K562 (cell line): ENCODE measurements around the gene NUP205. TPM values are rescaled to one million over a fixed set of nuclear protein-coding genes. Genes with fewer than 3 reads are reported as not detected.

Experiments used
- ATAC-seq: fragments of 200-7000 bp; cut with Tn5 transposase; 3 replicates; pipeline ENCODE4 v1.9.1; 2020; ENCODE audit warnings: moderate library complexity
- BruUV-seq: library from RNA; stranded (reverse); fragments of 400-500 nt; replicated peaks from 2 replicates; lab custom pipeline; 2021; lab: Mats Ljungman, UMichigan
- CTCF ChIA-PET: fragments of 300-600 bp; formaldehyde crosslinking; extraction: SDS; loops from one replicate; lab custom pipeline; 2021; ENCODE audit warnings: low intra/inter-chr PET ratio; lab: Yijun Ruan, JAX
- POLR2A ChIA-PET: fragments of 300-600, 350-650 bp; sonication (Branson Sonifier 250); formaldehyde crosslinking; extraction: SDS; loops from one replicate; lab custom pipeline; 2021; ENCODE audit warnings: antibody characterized with exemption, inconsistent platforms; lab: Yijun Ruan, JAX
- DNase-seq, 4 experiments: peaks; one replicate each; pipeline versions ENCODE4 v3.0.0 to v3.0.0-alpha.2; 2011 to 2018; ENCODE audit warnings: low spot score in 3 of 4, mixed read lengths in 3 of 4; ENCODE audit errors: extremely low read depth in 1 of 4
- FAIRE-seq: peaks from 2 replicates; lab custom pipeline; 2011; peaks lifted over from hg19 to GRCh38; lab: Jason Lieb, UNC
- H2AFZ ChIP-seq: 2 replicates; pipeline ENCODE4 v1.6.0; 2011; ENCODE audit warnings: low read depth, low read length, control low read depth, inconsistent platforms
- H3K27ac ChIP-seq: fragments of 200-600 bp; 3 replicates; pipeline ENCODE4 v1.8.0; 2011; ENCODE audit warnings: low read depth, mild to moderate bottlenecking, control low read depth, inconsistent platforms, low read length, moderate library complexity, mixed read lengths; ENCODE audit errors: extremely low read depth
- H3K27me3 ChIP-seq, 2 experiments: fragments of 300-600 bp in 1 of 2; 2 replicates in 1 of 2; 3 replicates in 1 of 2; pipeline versions ENCODE4 v1.6.0 to v1.8.0; 2011; ENCODE audit warnings: inconsistent platforms in 2 of 2, low read length in 2 of 2, mild to moderate bottlenecking in 1 of 2, mixed read lengths in 1 of 2, moderate library complexity in 1 of 2; ENCODE audit not compliant: control insufficient read depth in 2 of 2, insufficient read depth in 2 of 2
- H3K36me3 ChIP-seq: fragments of 300-600 bp; 3 replicates; pipeline ENCODE4 v1.8.0; 2011; ENCODE audit warnings: mild to moderate bottlenecking, low read length, inconsistent platforms; ENCODE audit not compliant: control insufficient read depth, insufficient read depth
- H3K4me1 ChIP-seq, 2 experiments: fragments of 200-600 bp in 1 of 2; replicated peaks in 1 of 2; 2 replicates in 1 of 2; 3 replicates in 1 of 2; pipeline versions ENCODE4 v1.5.1 to v1.8.0; 2011; ENCODE audit warnings: inconsistent platforms in 2 of 2, low read length in 2 of 2, mild to moderate bottlenecking in 1 of 2, mixed read lengths in 1 of 2, moderate library complexity in 1 of 2; ENCODE audit not compliant: control insufficient read depth in 2 of 2, insufficient read depth in 2 of 2
- H3K4me2 ChIP-seq: 2 replicates; pipeline ENCODE4 v1.6.1; 2011; ENCODE audit warnings: low read length, control low read depth, inconsistent platforms, mixed read lengths; ENCODE audit not compliant: insufficient read depth
- H3K4me3 ChIP-seq: fragments of 200-600 bp; sonication (generic), shearing (Covaris generic); 2 replicates; pipeline ENCODE4 v1.5.1; 2016; ENCODE audit warnings: control low read depth, inconsistent platforms
- H3K79me2 ChIP-seq: fragments of 200-600 bp; 3 replicates; pipeline ENCODE4 v1.8.0; 2011; ENCODE audit warnings: low read length, inconsistent platforms; ENCODE audit not compliant: control insufficient read depth, insufficient read depth
- H3K9ac ChIP-seq, 2 experiments: 2 replicates each; pipeline versions ENCODE4 v1.6.0 to v1.6.1; 2011; ENCODE audit warnings: low read depth in 2 of 2, low read length in 2 of 2, control low read depth in 1 of 2, inconsistent platforms in 1 of 2, mild to moderate bottlenecking in 1 of 2, mixed read lengths in 1 of 2; ENCODE audit not compliant: insufficient read depth in 1 of 2
- H3K9me1 ChIP-seq: one replicate; pipeline ENCODE4 v1.6.0; 2011; ENCODE audit warnings: inconsistent platforms, mild to moderate bottlenecking, low read length, moderate library complexity; ENCODE audit not compliant: control insufficient read depth, insufficient read depth
- H3K9me3 ChIP-seq: replicated peaks from 2 replicates; pipeline ENCODE4 v1.5.1; 2011; ENCODE audit warnings: low read depth, low read length, inconsistent platforms; ENCODE audit not compliant: control insufficient read depth, insufficient read depth
- H4K20me1 ChIP-seq: replicated peaks from 2 replicates; pipeline ENCODE4 v1.6.1; 2011; ENCODE audit warnings: low read length, inconsistent platforms, mixed read lengths; ENCODE audit not compliant: control insufficient read depth, insufficient read depth
- ATF3 ChIP-seq, 2 experiments: fragments of 450-650 bp in 1 of 2; sonication (generic) in 1 of 2; formaldehyde crosslinking in 1 of 2; IDR thresholded peaks in 1 of 2; conservative IDR thresholded peaks in 1 of 2; 2 replicates each; pipeline versions ENCODE4 v1.6.1 to v1.8.1; 2016 to 2023; ENCODE audit warnings: mild to moderate bottlenecking in 2 of 2, moderate library complexity in 2 of 2, inconsistent platforms in 1 of 2, missing genetic modification reagents in 1 of 2
- CEBPG ChIP-seq, 3 experiments: fragments of 200-800 bp in 1 of 3; sonication (Bioruptor generic) in 1 of 3; sonication (generic) in 1 of 3; formaldehyde crosslinking in 1 of 3; IDR thresholded peaks in 2 of 3; conservative IDR thresholded peaks in 1 of 3; 2 replicates each; pipeline versions ENCODE4 v1.6.1 to v1.8.0; 2016 to 2022; ENCODE audit warnings: missing compliant biosample characterization in 2 of 3, missing genetic modification characterization in 2 of 3, mild to moderate bottlenecking in 1 of 3, missing genetic modification reagents in 1 of 3
- CHD2 ChIP-seq: IDR thresholded peaks from 2 replicates; pipeline ENCODE4 v1.6.1; 2011; ENCODE audit warnings: low read depth, low read length
- COPS2 ChIP-seq: fragments of 450-650 bp; conservative IDR thresholded peaks from 2 replicates; pipeline ENCODE4 v1.6.1; 2016; ENCODE audit warnings: mild to moderate bottlenecking, moderate library complexity
- RREB1 ChIP-seq: fragments of 250-450 bp; sonication (Bioruptor Pico); IDR thresholded peaks from 2 replicates; pipeline ENCODE4 v1.4.0; 2020
- TAF7 ChIP-seq: fragments of 450-650 bp; IDR thresholded peaks from 2 replicates; pipeline ENCODE4 v1.6.1; 2016; ENCODE audit warnings: missing genetic modification characterization, missing compliant biosample characterization
- ZBTB33 ChIP-seq: sonication (generic); formaldehyde crosslinking; IDR thresholded peaks from 2 replicates; pipeline ENCODE4 v1.8.1; 2023; ENCODE audit warnings: mild to moderate bottlenecking, missing genetic modification reagents
- ZKSCAN8 ChIP-seq: fragments of 200-800 bp; sonication (Bioruptor generic); IDR thresholded peaks from 2 replicates; pipeline ENCODE4 v1.6.1; 2016; ENCODE audit warnings: missing genetic modification characterization, missing compliant biosample characterization
- ZNF277 ChIP-seq: fragments of 250-450 bp; sonication (Bioruptor Pico); IDR thresholded peaks from 2 replicates; pipeline ENCODE4 v1.8.0; 2022; ENCODE audit warnings: inconsistent platforms, mild to moderate bottlenecking, moderate library complexity, borderline replicate concordance
- WGBS: fragments of 100-300 bp; shearing (Covaris generic); methylation state at CpG from one replicate; pipeline ENCODE4 v1.1.6; 2016; ENCODE audit warnings: low coverage, mixed read lengths; ENCODE audit not compliant: insufficient coverage; ENCODE audit errors: missing lambda C conversion rate; 5-methylcytosine and 5-hydroxymethylcytosine counted together
- in situ Hi-C: fragments of 300-500 bp; cut with MboI; formaldehyde crosslinking; loops from 4 replicates; pipeline ENCODE4 v1.15.0; 2018; ENCODE audit warnings: inconsistent platforms, mixed read lengths
- intact Hi-C: fragments of 100-400 bp; cut with micrococcal nuclease; formaldehyde crosslinking; loops from 2 replicates; pipeline ENCODE4 v1.14.2; 2022
- polyA plus RNA-seq, 8 experiments: library from polyadenylated mRNA; depleted of rRNA in 4 of 8; stranded (reverse) in 5 of 8; unstranded in 3 of 8; fragments of >200 nt; fragmentation: Nextera tagmentation in 2 of 8; fragmentation: Illumina TruSeq in 1 of 8; extraction: Ambion mirVana in 2 of 8; extraction: Trizol in 1 of 8; gene quantifications; 2 replicates each; pipeline versions ENCODE4 v1.2.1 to v1.2.3, GENCODE V29; 2011 to 2014; ENCODE audit warnings: inconsistent platforms in 1 of 8, missing spikeins in 1 of 8
- total RNA-seq, 7 experiments: library from RNA; depleted of rRNA in 6 of 7; stranded (reverse); fragments of >200 nt in 6 of 7; fragmentation: Illumina TruSeq in 2 of 7; extraction: Trizol in 2 of 7; gene quantifications; 2 replicates each; pipeline versions ENCODE4 v1.2.1 to v1.2.3, GENCODE V29; 2011 to 2021; ENCODE audit warnings: low replicate concordance in 1 of 7

NUP205 gene
- total and polyA plus RNA-seq, 9 of the 15 experiments (the other 6 are each of a cell fraction or from before 2014, with no cell fraction given), result 101 to 282 (median 193) TPM

- no peaks in the 10 kb centered on the region for H3K79me2 ChIP-seq
- no peak for TF ChIP-seq TAF7
- TF ChIP-seq COPS2, result no peak
- no peak for TF ChIP-seq ZNF277 (CRISPR knock-in tag)
- TF ChIP-seq CEBPG (CRISPR knock-in tag; IDR thresholded peaks at IDR 0.05), result peak; percentile 28; the same call in 1 of the 2 replicates
- TF ChIP-seq CEBPG (tag; conservative IDR thresholded peaks at IDR 0.05 in 1 of 2, IDR thresholded peaks at IDR 0.05 in 1 of 2), result peak; percentile 38 to 65; a peak in 2 of 4 replicates
- peak; percentile 44; the same call in 1 of the 2 replicates for TF ChIP-seq ATF3 (IDR thresholded peaks at IDR 0.05)
- no peak for TF ChIP-seq ATF3 (CRISPR knock-in tag; conservative IDR thresholded peaks at IDR 0.05)
- TF ChIP-seq CHD2, result no peak
- peak; percentile 73 for TF ChIP-seq ZBTB33 (CRISPR knock-in tag)
- TF ChIP-seq RREB1 (CRISPR knock-in tag), result no peak
- TF ChIP-seq ZKSCAN8, result no peak
- no peaks in the 10 kb centered on the region for H3K27me3 ChIP-seq
- H4K20me1 ChIP-seq, result peaks cover 6% of the 10 kb centered on the region; the same call in 1 of the 2 replicates
- H3K9me1 ChIP-seq, result no peaks in the 10 kb centered on the region
- BruUV-seq, result no TSS peak
- no peak for ATAC-seq
- ChIA-PET CTCF (no interaction called here), POLR2A (no interaction called here)
- H3K4me3 ChIP-seq, result no peak overlapping the region
- no peaks in the 10 kb centered on the region for H3K9me3 ChIP-seq
- peaks cover 67% of the 10 kb centered on the region for H3K36me3 ChIP-seq
- in situ Hi-C loops, result loop anchor here (10.0 kb wide), 1 partner anchor 363 kb away; no protein-coding TSS in a partner anchor
- intact Hi-C loops, result loop anchor here (5.0 to 10.0 kb wide), 2 partner anchors 136 to 233 kb away; partner anchors contain the start of gene CNOT4
- H3K27ac ChIP-seq, result no peak overlapping the region
- H3K4me2 ChIP-seq, result no peak overlapping the region
- H3K9ac ChIP-seq, result no peak overlapping the region
- no peak overlapping the region for H2AFZ ChIP-seq
- DNase-seq, result no peak
- 96% methylated on average over 7 of the region's 7 CpGs for WGBS
- FAIRE-seq, result no peak
- H3K4me1 ChIP-seq, result peaks cover 10% of the 10 kb centered on the region in 2 experiments; a peak in 3 of 5 replicates
Measured at GRCh38 chr7:135648235-135648634, 90.5 kb downstream of the NUP205 start.
